DOHH2 (cell line): ENCODE data around the gene ZNF74.

Source experiments
- H3F3A ChIP-seq: fragments of 200-600 bp; sonication (generic), shearing (Covaris generic); 2 replicates; pipeline ENCODE4 v1.6.0; 2016; ENCODE audit warnings: antibody characterized with exemption, mild to moderate bottlenecking; ENCODE audit not compliant: control insufficient read depth, insufficient read depth
- H3K27ac ChIP-seq: fragments of 200-600 bp; sonication (generic); 2 replicates; pipeline ENCODE4 v1.5.1; 2014; ENCODE audit warnings: low read depth, mild to moderate bottlenecking, low read length, moderate library complexity
- H3K27me3 ChIP-seq: fragments of 200-600 bp; sonication (generic); 2 replicates; pipeline ENCODE4 v1.6.1; 2014; ENCODE audit warnings: mild to moderate bottlenecking, low read length, mixed read lengths; ENCODE audit not compliant: control insufficient read depth
- H3K36me3 ChIP-seq: fragments of 200-600 bp; sonication (generic); 2 replicates; pipeline ENCODE4 v1.6.1; 2014; ENCODE audit warnings: mild to moderate bottlenecking, low read length, moderate library complexity, mixed read lengths; ENCODE audit not compliant: control insufficient read depth
- H3K4me1 ChIP-seq: fragments of 200-600 bp; sonication (generic); 2 replicates; pipeline ENCODE4 v1.6.1; 2014; ENCODE audit warnings: mild to moderate bottlenecking, low read length, mixed read lengths; ENCODE audit not compliant: control insufficient read depth
- H3K4me2 ChIP-seq: fragments of 200-600 bp; sonication (generic); 2 replicates; pipeline ENCODE4 v1.6.0; 2014; ENCODE audit warnings: mild to moderate bottlenecking, low read length, moderate library complexity
- H3K4me3 ChIP-seq: fragments of 200-600 bp; sonication (generic); 2 replicates; pipeline ENCODE4 v1.5.1; 2014; ENCODE audit warnings: mild to moderate bottlenecking, low read length, mixed read lengths
- H3K79me2 ChIP-seq: fragments of 200-600 bp; sonication (generic); 2 replicates; pipeline ENCODE4 v1.6.1; 2014; ENCODE audit warnings: mild to moderate bottlenecking, low read length, mixed read lengths; ENCODE audit not compliant: control insufficient read depth
- H3K9me2 ChIP-seq: fragments of 200-600 bp; sonication (generic); replicated peaks from 2 replicates; pipeline ENCODE4 v1.6.1; 2014; ENCODE audit warnings: mild to moderate bottlenecking, low read length, mixed read lengths; ENCODE audit not compliant: control insufficient read depth
- H3K9me3 ChIP-seq: fragments of 200-600 bp; sonication (generic); 2 replicates; pipeline ENCODE4 v1.6.1; 2014; ENCODE audit warnings: antibody characterized with exemption, low read length, mixed read lengths; ENCODE audit not compliant: control insufficient read depth, insufficient read depth
- H4K20me1 ChIP-seq: fragments of 200-600 bp; sonication (generic); 2 replicates; pipeline ENCODE4 v1.6.0; 2014; ENCODE audit warnings: low read depth, mild to moderate bottlenecking, antibody characterized with exemption, low read length, moderate library complexity; ENCODE audit not compliant: control insufficient read depth, insufficient read depth
- EZH2phosphoT487 ChIP-seq: fragments of 200-600 bp; sonication (generic); IDR thresholded peaks from 2 replicates; pipeline ENCODE4 v1.6.1; 2017; ENCODE audit warnings: borderline replicate concordance, mild to moderate bottlenecking, antibody characterized with exemption, low read length, moderate library complexity, mixed read lengths
- TF ChIP-seq, protein P1 (sequence below): fragments of 200-600 bp; sonication (generic); IDR thresholded peaks from one replicate; pipeline ENCODE4 v1.5.1; 2014; ENCODE audit warnings: antibody characterized with exemption, mild to moderate bottlenecking, low read depth, low read length; ENCODE audit not compliant: poor library complexity, severe bottlenecking

ZNF74 gene

DNA sequence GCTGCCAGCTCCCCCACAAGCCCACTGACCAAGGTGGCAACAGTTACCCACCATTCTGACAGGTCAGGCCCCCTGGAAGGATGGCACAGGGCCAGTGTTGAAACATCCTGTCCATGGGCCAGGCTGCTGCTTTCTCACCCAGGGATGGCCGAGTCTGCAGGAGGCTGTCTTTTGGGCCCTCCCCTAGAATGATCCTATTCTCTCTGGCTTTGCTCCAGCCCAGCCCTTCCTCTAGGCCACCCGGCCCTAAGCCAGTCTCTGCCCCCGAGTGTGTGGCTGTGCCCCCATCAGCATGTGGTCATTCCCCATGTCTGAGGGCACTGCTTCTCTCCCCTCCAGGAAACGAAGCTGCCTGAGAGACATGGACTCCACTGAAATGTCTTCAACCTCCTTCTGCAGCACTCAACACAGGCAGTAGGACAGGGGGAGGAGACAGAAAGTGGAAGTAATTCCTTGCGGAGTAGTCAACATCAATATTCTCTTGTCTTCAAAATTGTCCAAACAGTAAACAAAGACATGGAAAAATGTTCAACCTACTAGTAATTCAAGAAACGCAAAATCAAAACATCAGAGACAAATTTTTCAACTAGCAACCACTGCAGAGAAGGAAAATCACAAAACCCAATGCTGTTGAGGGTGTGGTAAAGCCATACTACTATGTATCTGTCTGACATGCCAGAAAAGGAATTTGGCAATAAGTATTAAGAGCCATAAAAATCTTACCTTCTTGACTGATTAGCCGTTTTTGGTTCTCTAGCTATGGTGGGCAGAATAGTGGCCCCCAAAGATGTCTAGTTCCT lies 48.7 kb downstream of the ZNF74 start:
- Histone ChIP-seq H3K36me3 (no peaks in the 10 kb centered on the region), H3K27ac (no peak overlapping the region), H3K27me3 (no peaks in the 10 kb centered on the region), H3K4me1 (no peaks in the 10 kb centered on the region), H3K4me2 (no peak overlapping the region), H4K20me1 (no peaks in the 10 kb centered on the region), H3F3A (no peaks in the 10 kb centered on the region), H3K9me2 (no peaks in the 10 kb centered on the region), H3K9me3 (no peaks in the 10 kb centered on the region), H3K4me3 (no peak overlapping the region), H3K79me2 (no peaks in the 10 kb centered on the region)
- TF ChIP-seq EZH2phosphoT487: no peak
- TF ChIP-seq, protein P1, sequence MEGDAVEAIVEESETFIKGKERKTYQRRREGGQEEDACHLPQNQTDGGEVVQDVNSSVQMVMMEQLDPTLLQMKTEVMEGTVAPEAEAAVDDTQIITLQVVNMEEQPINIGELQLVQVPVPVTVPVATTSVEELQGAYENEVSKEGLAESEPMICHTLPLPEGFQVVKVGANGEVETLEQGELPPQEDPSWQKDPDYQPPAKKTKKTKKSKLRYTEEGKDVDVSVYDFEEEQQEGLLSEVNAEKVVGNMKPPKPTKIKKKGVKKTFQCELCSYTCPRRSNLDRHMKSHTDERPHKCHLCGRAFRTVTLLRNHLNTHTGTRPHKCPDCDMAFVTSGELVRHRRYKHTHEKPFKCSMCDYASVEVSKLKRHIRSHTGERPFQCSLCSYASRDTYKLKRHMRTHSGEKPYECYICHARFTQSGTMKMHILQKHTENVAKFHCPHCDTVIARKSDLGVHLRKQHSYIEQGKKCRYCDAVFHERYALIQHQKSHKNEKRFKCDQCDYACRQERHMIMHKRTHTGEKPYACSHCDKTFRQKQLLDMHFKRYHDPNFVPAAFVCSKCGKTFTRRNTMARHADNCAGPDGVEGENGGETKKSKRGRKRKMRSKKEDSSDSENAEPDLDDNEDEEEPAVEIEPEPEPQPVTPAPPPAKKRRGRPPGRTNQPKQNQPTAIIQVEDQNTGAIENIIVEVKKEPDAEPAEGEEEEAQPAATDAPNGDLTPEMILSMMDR: no peak

DNA sequence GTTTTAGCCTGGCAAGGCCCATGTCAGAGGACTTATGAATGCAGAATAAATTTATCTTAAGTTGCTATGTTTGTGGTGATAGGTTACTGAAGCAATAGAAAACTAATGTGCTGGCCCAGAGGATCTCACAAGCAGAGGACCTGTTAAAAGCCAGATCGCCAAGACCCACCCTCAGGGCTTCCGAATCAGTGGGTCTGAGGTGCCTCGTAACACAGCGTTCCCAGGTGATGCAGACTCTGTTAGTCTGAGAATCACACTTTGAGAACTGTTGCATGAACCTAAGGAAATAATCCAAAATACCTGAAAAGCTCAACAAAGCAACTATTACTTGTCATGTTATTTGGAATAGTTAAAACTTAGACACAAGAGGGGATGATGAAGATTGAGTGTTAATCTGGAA lies 50.4 kb downstream of the ZNF74 start:
- Histone ChIP-seq H3K4me3 (no peak overlapping the region), H3K27me3 (no peaks in the 10 kb centered on the region), H3K4me1 (no peaks in the 10 kb centered on the region), H3F3A (no peaks in the 10 kb centered on the region), H3K9me3 (no peaks in the 10 kb centered on the region), H3K36me3 (no peaks in the 10 kb centered on the region), H3K79me2 (no peaks in the 10 kb centered on the region), H3K4me2 (no peak overlapping the region), H4K20me1 (no peaks in the 10 kb centered on the region), H3K9me2 (no peaks in the 10 kb centered on the region), H3K27ac (no peak overlapping the region)
- no peak for TF ChIP-seq EZH2phosphoT487
- TF ChIP-seq, protein P1: no peak

DNA sequence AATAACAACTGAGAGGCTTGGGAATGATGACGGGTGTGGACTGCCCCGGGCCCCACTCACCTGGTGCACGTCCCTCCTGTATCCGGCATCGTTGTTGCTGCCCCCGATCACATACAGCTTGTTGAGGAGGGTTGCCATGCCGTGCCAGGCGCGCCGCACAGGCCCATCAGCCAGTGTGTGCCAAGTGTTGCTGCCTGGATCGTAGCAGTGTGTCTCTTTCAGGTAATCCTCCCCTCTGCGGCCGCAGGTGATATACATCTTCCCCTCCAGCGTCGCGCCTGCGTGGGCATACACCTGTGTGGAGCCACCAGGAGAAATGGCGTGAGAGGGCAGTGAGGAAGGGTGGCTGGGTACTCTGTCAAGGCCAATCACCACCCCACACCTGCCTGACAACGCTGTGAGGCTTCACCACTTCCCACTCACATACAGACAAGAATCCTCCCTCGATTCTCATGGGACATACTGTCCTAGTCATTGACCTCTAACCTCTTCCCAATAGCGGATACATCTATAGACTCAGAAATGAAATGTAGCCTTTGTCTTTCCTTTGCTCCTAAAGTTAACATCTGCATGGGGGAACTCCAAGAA lies 52.5 kb downstream of the ZNF74 start:
- Histone ChIP-seq H3K27me3 (no peaks in the 10 kb centered on the region), H3K9me3 (no peaks in the 10 kb centered on the region), H4K20me1 (no peaks in the 10 kb centered on the region), H3K79me2 (no peaks in the 10 kb centered on the region), H3K36me3 (no peaks in the 10 kb centered on the region), H3F3A (no peaks in the 10 kb centered on the region), H3K27ac (no peak overlapping the region), H3K9me2 (no peaks in the 10 kb centered on the region), H3K4me3 (no peak overlapping the region), H3K4me1 (no peaks in the 10 kb centered on the region), H3K4me2 (no peak overlapping the region)
- TF ChIP-seq EZH2phosphoT487: no peak
- TF ChIP-seq, protein P1: no peak
